CD14-positive monocyte (primary cell): Measurements from ENCODE around the gene SLC39A1. TPM values are rescaled to one million over a fixed set of nuclear protein-coding genes. Genes with fewer than 3 reads are reported as not detected.

Source experiments
- DNase-seq, 3 donors: peaks; one replicate each; pipeline ENCODE4 v3.0.0-alpha.2; 2011 to 2022
- H2AFZ ChIP-seq: 2 replicates; pipeline ENCODE4 v1.6.0; 2012; ENCODE audit warnings: mild to moderate bottlenecking, low read depth, low read length, inconsistent platforms; ENCODE audit not compliant: insufficient read depth, poor library complexity, severe bottlenecking
- H3K27ac ChIP-seq, 2 donors: 1 replicate in 1 of 2; 2 replicates in 1 of 2; pipeline ENCODE4 v1.5.1; 2012 to 2013; ENCODE audit warnings: low read length in 2 of 2, control low read depth in 1 of 2, inconsistent platforms in 1 of 2, low read depth in 1 of 2, mild to moderate bottlenecking in 1 of 2
- H3K27me3 ChIP-seq, 2 donors: one replicate each; pipeline versions ENCODE4 v1.6.0 to v1.6.1; 2011 to 2013; ENCODE audit warnings: low read length in 2 of 2; ENCODE audit not compliant: control insufficient read depth in 2 of 2, insufficient read depth in 2 of 2
- H3K36me3 ChIP-seq, 2 donors: replicated peaks in 1 of 2; 1 replicate in 1 of 2; 2 replicates in 1 of 2; pipeline versions ENCODE4 v1.5.1 to v1.6.1; 2012 to 2013; ENCODE audit warnings: low read length in 2 of 2, control low read depth in 1 of 2, inconsistent platforms in 1 of 2, mild to moderate bottlenecking in 1 of 2; ENCODE audit not compliant: insufficient read depth in 2 of 2, control insufficient read depth in 1 of 2
- H3K4me1 ChIP-seq, 2 donors: 1 replicate in 1 of 2; 2 replicates in 1 of 2; pipeline versions ENCODE4 v1.5.1 to v1.6.1; 2012 to 2013; ENCODE audit warnings: low read length in 2 of 2, control low read depth in 1 of 2, inconsistent platforms in 1 of 2, mild to moderate bottlenecking in 1 of 2, moderate library complexity in 1 of 2; ENCODE audit not compliant: insufficient read depth in 2 of 2, control insufficient read depth in 1 of 2
- H3K4me2 ChIP-seq: replicated peaks from 2 replicates; pipeline ENCODE3; 2012; ENCODE audit warnings: low read length, moderate library complexity, mild to moderate bottlenecking; ENCODE audit not compliant: poor library complexity, severe bottlenecking; ENCODE audit errors: extremely low read depth
- H3K4me3 ChIP-seq, 3 experiments: fragments of 200-600 bp in 1 of 3; sonication (generic) in 1 of 3; replicated peaks in 1 of 3; 1 replicate in 2 of 3; 2 replicates in 1 of 3; pipeline ENCODE4 v1.5.1; 2011 to 2013; ENCODE audit warnings: low read length in 3 of 3, mild to moderate bottlenecking in 3 of 3, control low read depth in 2 of 3, low read depth in 2 of 3, inconsistent platforms in 1 of 3, moderate library complexity in 1 of 3
- H3K79me2 ChIP-seq: 2 replicates; pipeline ENCODE4 v1.6.0; 2012; ENCODE audit warnings: mild to moderate bottlenecking, control low read depth, inconsistent platforms, low read length, moderate library complexity; ENCODE audit not compliant: insufficient read depth
- H3K9ac ChIP-seq: 2 replicates; pipeline ENCODE4 v1.6.0; 2017; ENCODE audit warnings: low read length, mild to moderate bottlenecking; ENCODE audit not compliant: insufficient read depth, poor library complexity, severe bottlenecking
- H3K9me3 ChIP-seq, 2 donors: replicated peaks in 1 of 2; 1 replicate in 1 of 2; 2 replicates in 1 of 2; pipeline versions ENCODE4 v1.5.1 to v1.6.1; 2012 to 2013; ENCODE audit warnings: low read length in 2 of 2, control low read depth in 1 of 2; ENCODE audit not compliant: control insufficient read depth in 1 of 2, insufficient read depth in 1 of 2
- H4K20me1 ChIP-seq: 2 replicates; pipeline ENCODE4 v1.6.0; 2012; ENCODE audit warnings: mild to moderate bottlenecking, low read length, control low read depth, moderate library complexity; ENCODE audit not compliant: insufficient read depth
- H3K27ac Mint-ChIP-seq, 7 donors: one replicate each; pipeline ENCODE4 v1.8.0; 2020; ENCODE audit warnings: mild to moderate bottlenecking in 7 of 7, mixed read lengths in 7 of 7, moderate library complexity in 6 of 7, inconsistent platforms in 2 of 7
- H3K27me3 Mint-ChIP-seq, 3 donors: one replicate each; pipeline ENCODE4 v1.8.0; 2021 to 2022; ENCODE audit warnings: low read depth in 3 of 3, mild to moderate bottlenecking in 3 of 3, mixed read lengths in 3 of 3, moderate library complexity in 3 of 3, inconsistent platforms in 1 of 3
- H3K36me3 Mint-ChIP-seq, 2 donors: one replicate each; pipeline ENCODE4 v1.8.0; 2020; ENCODE audit warnings: mixed read lengths in 2 of 2, inconsistent platforms in 1 of 2, mild to moderate bottlenecking in 1 of 2
- H3K4me1 Mint-ChIP-seq: one replicate; pipeline ENCODE4 v1.8.0; 2020; ENCODE audit warnings: mild to moderate bottlenecking, mixed read lengths
- H3K4me3 Mint-ChIP-seq, 2 donors: one replicate each; pipeline ENCODE4 v1.8.0; 2020; ENCODE audit warnings: mild to moderate bottlenecking in 2 of 2, mixed read lengths in 2 of 2, moderate library complexity in 1 of 2
- H3K9me3 Mint-ChIP-seq, 7 donors: one replicate each; pipeline ENCODE4 v1.8.0; 2020 to 2022; ENCODE audit warnings: mixed read lengths in 7 of 7, mild to moderate bottlenecking in 6 of 7, moderate library complexity in 6 of 7, inconsistent platforms in 2 of 7
- WGBS: methylation state at CpG from one replicate; pipeline ENCODE4 v1.1.5; 2013; ENCODE audit warnings: missing lambda C conversion rate; ENCODE audit not compliant: insufficient coverage; 5-methylcytosine and 5-hydroxymethylcytosine counted together
- intact Hi-C, 2 donors: fragments of 100-400 bp; cut with micrococcal nuclease; formaldehyde crosslinking; loops; one replicate each; pipeline versions ENCODE4 v1.15.0 to v1.15.1; 2023
- polyA plus RNA-seq, 3 donors: library from polyadenylated mRNA; depleted of rRNA in 1 of 3; unstranded in 2 of 3; stranded (reverse) in 1 of 3; fragments of 300-500 nt in 2 of 3; fragments of >200 nt in 1 of 3; fragmentation: Illumina TruSeq in 2 of 3; gene quantifications; 1 replicate in 2 of 3; 2 replicates in 1 of 3; pipeline ENCODE4 v1.2.3, GENCODE V29; 2012 to 2021
- TF ChIP-seq, protein P1 (sequence below): fragments of 200-600 bp; IDR thresholded peaks from one replicate; pipeline ENCODE4 v1.8.0; 2022; ENCODE audit warnings: antibody characterized with exemption, mild to moderate bottlenecking

Gene SLC39A1
- polyA plus RNA-seq, 3 donors: 37.6 to 83.1 (median 82.1) TPM

GRCh38 chr1:153942766-153943549, 20.4 kb downstream of the SLC39A1 start:
- no peak overlapping the region for H2AFZ ChIP-seq
- peaks cover 66% of the 10 kb centered on the region for H3K79me2 ChIP-seq
- H3K9ac ChIP-seq: no peak overlapping the region
- H3K27ac ChIP-seq: peak overlapping the region; percentile 10 to 71
- Mint-ChIP-seq H3K4me3 (peak overlapping the region in 1 of 2 donors; percentile 24), H3K9me3 (no peaks in the 10 kb centered on the region), H3K36me3 (peaks cover 54 to 62% of the 10 kb centered on the region in 2 donors), H3K27me3 (no peaks in the 10 kb centered on the region), H3K27ac (peak overlapping the region in 5 of 7 donors; percentile 58 to 100 (median 100)), H3K4me1 (peaks cover 48% of the 10 kb centered on the region)
- intact Hi-C loops: no loop called here
- DNase-seq: no peak
- H3K4me3 ChIP-seq: no peak overlapping the region
- no peaks in the 10 kb centered on the region for H3K27me3 ChIP-seq
- H3K36me3 ChIP-seq: peaks cover 58 to 60% of the 10 kb centered on the region in 2 donors
- TF ChIP-seq, protein P1, sequence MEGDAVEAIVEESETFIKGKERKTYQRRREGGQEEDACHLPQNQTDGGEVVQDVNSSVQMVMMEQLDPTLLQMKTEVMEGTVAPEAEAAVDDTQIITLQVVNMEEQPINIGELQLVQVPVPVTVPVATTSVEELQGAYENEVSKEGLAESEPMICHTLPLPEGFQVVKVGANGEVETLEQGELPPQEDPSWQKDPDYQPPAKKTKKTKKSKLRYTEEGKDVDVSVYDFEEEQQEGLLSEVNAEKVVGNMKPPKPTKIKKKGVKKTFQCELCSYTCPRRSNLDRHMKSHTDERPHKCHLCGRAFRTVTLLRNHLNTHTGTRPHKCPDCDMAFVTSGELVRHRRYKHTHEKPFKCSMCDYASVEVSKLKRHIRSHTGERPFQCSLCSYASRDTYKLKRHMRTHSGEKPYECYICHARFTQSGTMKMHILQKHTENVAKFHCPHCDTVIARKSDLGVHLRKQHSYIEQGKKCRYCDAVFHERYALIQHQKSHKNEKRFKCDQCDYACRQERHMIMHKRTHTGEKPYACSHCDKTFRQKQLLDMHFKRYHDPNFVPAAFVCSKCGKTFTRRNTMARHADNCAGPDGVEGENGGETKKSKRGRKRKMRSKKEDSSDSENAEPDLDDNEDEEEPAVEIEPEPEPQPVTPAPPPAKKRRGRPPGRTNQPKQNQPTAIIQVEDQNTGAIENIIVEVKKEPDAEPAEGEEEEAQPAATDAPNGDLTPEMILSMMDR: no peak
- peaks cover 45 to 58% of the 10 kb centered on the region in 2 donors for H3K4me1 ChIP-seq
- H3K4me2 ChIP-seq: peak overlapping the region; percentile 31
- no peaks in the 10 kb centered on the region for H3K9me3 ChIP-seq
- 100% methylated on average over 6 of the region's 11 CpGs for WGBS
- peaks cover 42% of the 10 kb centered on the region for H4K20me1 ChIP-seq

DNA sequence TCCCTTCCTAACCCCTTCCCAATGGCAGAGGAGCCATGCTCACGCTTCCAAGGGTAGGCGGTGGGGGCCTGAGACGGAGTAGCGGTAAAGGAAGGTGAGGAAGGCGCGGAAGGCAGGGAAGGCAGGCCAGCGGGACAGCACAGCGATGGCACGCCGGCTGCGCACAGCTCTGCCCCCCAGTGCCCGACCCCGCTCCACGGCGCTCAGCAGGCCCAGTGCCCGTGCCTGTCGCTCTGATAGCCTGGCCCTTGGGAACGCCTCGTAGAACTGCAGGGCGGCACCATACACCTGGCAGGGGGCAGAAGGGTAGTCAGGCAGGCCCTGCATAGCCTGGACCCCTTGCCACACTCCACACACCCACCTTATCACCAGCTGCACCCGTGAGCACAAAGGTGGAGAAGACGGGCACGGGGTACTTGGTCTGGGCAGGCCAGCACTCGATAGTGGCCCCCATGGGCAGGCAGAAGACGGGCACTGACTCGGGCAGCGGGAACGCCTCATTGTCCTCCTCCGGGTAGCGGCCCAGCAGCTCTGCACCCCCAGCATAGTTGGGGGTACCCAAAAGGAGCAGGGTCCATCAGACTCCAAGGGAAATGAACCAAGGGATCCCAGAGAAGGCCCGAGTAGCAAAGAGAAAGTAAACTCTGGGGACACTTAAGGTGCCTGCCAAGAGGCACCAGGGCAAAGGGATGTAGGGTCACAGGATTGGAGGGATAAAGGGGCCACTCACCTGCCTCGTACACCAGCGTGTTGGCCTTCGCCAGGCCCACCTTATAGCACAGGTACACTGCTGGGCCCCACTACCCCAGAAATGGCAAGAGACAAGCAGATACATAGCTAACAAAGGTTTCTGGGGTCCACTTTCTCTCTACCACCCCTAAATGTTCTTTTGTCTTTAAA, 21.3 kb downstream of the SLC39A1 start:
- no peak for DNase-seq
- Histone ChIP-seq H2AFZ (no peak overlapping the region), H3K4me1 (peaks cover 37 to 49% of the 10 kb centered on the region in 2 donors), H3K9me3 (no peaks in the 10 kb centered on the region), H4K20me1 (peaks cover 51% of the 10 kb centered on the region), H3K36me3 (peaks cover 63 to 65% of the 10 kb centered on the region in 2 donors), H3K4me3 (no peak overlapping the region), H3K27me3 (no peaks in the 10 kb centered on the region), H3K9ac (no peak overlapping the region), H3K4me2 (no peak overlapping the region), H3K79me2 (peaks cover 73% of the 10 kb centered on the region), H3K27ac (peak overlapping the region; percentile 10 to 71)
- 97% methylated on average over 24 of the region's 34 CpGs for WGBS
- peaks cover 40% of the 10 kb centered on the region for H3K4me1 Mint-ChIP-seq
- TF ChIP-seq, protein P1: no peak
- no peaks in the 10 kb centered on the region for H3K9me3 Mint-ChIP-seq
- intact Hi-C loops: no loop called here
- peak overlapping the region in 6 of 7 donors; percentile 24 to 100 (median 86) for H3K27ac Mint-ChIP-seq
- H3K36me3 Mint-ChIP-seq: peaks cover 58 to 66% of the 10 kb centered on the region in 2 donors
- H3K27me3 Mint-ChIP-seq: no peaks in the 10 kb centered on the region
- H3K4me3 Mint-ChIP-seq: no peak overlapping the region
